Type B pancreatic cell (in vitro differentiated cells): ENCODE data around the gene CFD. TPM values are rescaled to one million over a fixed set of nuclear protein-coding genes. Genes with fewer than 3 reads are reported as not detected.

Source experiments
- DNase-seq: peaks from one replicate; pipeline ENCODE4 v3.0.0; 2021; ENCODE audit warnings: mixed read lengths; ENCODE audit not compliant: unreplicated experiment; ENCODE audit errors: extremely low spot score
- H3K27ac Mint-ChIP-seq: 2 replicates; pipeline ENCODE4 v1.8.0; 2021; ENCODE audit warnings: mild to moderate bottlenecking, mixed read lengths
- H3K27me3 Mint-ChIP-seq: 2 replicates; pipeline ENCODE4 v1.8.0; 2021; ENCODE audit warnings: mixed read lengths
- H3K36me3 Mint-ChIP-seq: 2 replicates; pipeline ENCODE4 v1.8.0; 2021; ENCODE audit warnings: mixed read lengths
- H3K4me1 Mint-ChIP-seq: one replicate; pipeline ENCODE4 v1.8.0; 2021; ENCODE audit warnings: mixed read lengths; ENCODE audit not compliant: unreplicated experiment
- H3K4me3 Mint-ChIP-seq: 2 replicates; pipeline ENCODE4 v1.8.0; 2021; ENCODE audit warnings: mild to moderate bottlenecking, mixed read lengths
- H3K9me3 Mint-ChIP-seq: 2 replicates; pipeline ENCODE4 v1.8.0; 2021; ENCODE audit warnings: mixed read lengths
- CTCF ChIP-seq: fragments of 200-600 bp; sonication (generic); conservative IDR thresholded peaks from 2 replicates; pipeline ENCODE4 v1.5.0; 2021; ENCODE audit warnings: antibody characterized with exemption, mild to moderate bottlenecking
- total RNA-seq: library from RNA; stranded (reverse); gene quantifications from 2 replicates; pipeline ENCODE4 v1.2.1, GENCODE V29; 2021; ENCODE audit warnings: low replicate concordance

The CFD gene
- total RNA-seq, 1 donor from 2014 or later = 5.5 TPM

- TF ChIP-seq CTCF = no peak
- Mint-ChIP-seq H3K27me3 (no peaks in the 10 kb centered on the region), H3K27ac (no peak overlapping the region), H3K4me1 (peaks cover 3% of the 10 kb centered on the region), H3K36me3 (peaks cover 1% of the 10 kb centered on the region), H3K4me3 (no peak overlapping the region), H3K9me3 (no peaks in the 10 kb centered on the region)
- DNase-seq = no peak
Measured at GRCh38 chr19:902093-902370, 42.6 kb downstream of the CFD start.

- no peaks in the 10 kb centered on the region for H3K9me3 Mint-ChIP-seq
- H3K36me3 Mint-ChIP-seq = no peaks in the 10 kb centered on the region
- peak overlapping the region; percentile 11 for H3K4me3 Mint-ChIP-seq
- H3K4me1 Mint-ChIP-seq = peaks cover 3% of the 10 kb centered on the region
- H3K27me3 Mint-ChIP-seq = no peaks in the 10 kb centered on the region
- H3K27ac Mint-ChIP-seq = no peak overlapping the region
- TF ChIP-seq CTCF = no peak
- DNase-seq = no peak
Measured at GRCh38 chr19:902446-903226, 43.2 kb downstream of the CFD start.

DNA sequence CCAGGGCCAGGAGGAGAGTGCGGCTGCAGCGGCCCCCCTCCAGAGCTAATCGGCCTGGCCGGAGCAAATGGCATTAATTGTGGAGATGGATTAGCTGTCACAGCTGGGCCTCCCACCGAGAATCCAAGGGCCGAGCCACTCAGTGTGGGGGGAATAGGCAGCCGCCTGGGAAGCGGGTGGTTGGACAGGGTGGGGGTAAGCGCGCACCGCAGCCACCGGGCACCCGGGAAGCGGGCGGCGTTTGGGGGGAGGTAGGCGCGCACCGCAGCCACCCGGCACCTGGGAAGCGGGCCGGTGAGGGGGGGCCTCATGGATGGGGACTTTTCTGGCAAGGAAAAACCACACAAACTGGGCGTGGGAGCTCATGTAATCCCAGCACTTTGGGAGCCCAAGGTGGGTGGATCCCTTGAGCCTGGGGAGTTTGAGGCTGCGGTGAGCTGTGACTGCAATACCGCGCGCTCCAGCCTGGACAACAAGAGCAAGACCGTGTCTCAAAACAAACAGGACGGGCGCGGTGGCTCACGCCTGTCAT lies 43.9 kb downstream of the CFD start:
- Mint-ChIP-seq H3K9me3 (no peaks in the 10 kb centered on the region), H3K4me3 (no peak overlapping the region), H3K4me1 (peaks cover 3% of the 10 kb centered on the region), H3K27me3 (no peaks in the 10 kb centered on the region), H3K27ac (no peak overlapping the region), H3K36me3 (no peaks in the 10 kb centered on the region)
- DNase-seq = no peak
- no peak for TF ChIP-seq CTCF

DNA sequence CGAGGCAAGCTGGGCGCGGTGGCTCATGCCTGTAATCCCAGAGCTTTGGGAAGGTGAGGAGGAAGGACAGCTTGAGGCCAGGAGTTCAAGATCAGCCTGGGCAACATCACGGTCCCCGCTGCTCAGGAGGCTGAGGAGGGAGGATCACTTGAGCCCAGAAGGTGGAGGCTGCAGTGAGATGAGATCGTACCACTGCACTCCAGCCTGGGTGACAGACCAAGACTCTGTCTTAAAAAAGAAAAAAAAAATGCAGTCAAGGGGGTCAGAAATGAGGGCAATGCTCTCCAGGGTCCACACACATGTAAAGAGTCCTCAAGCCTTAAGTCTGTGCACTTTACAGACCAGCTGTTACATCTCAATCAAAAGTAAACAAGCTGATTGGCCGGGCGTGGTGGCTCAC lies 45.1 kb downstream of the CFD start:
- H3K4me3 Mint-ChIP-seq = no peak overlapping the region
- H3K27me3 Mint-ChIP-seq = no peaks in the 10 kb centered on the region
- no peak for TF ChIP-seq CTCF
- H3K4me1 Mint-ChIP-seq = peaks cover 9% of the 10 kb centered on the region
- no peaks in the 10 kb centered on the region for H3K36me3 Mint-ChIP-seq
- H3K9me3 Mint-ChIP-seq = no peaks in the 10 kb centered on the region
- H3K27ac Mint-ChIP-seq = no peak overlapping the region
- no peak for DNase-seq

- DNase-seq = no peak
- Mint-ChIP-seq H3K36me3 (no peaks in the 10 kb centered on the region), H3K4me1 (peaks cover 12% of the 10 kb centered on the region), H3K4me3 (no peak overlapping the region), H3K27me3 (no peaks in the 10 kb centered on the region), H3K27ac (no peak overlapping the region), H3K9me3 (no peaks in the 10 kb centered on the region)
- no peak for TF ChIP-seq CTCF
Measured at GRCh38 chr19:906480-906879, 47.0 kb downstream of the CFD start.
